NOMO-1 treated with DMSO at 0.1 percent for 48 hours (cell line): ENCODE data around the gene ZNF511.

Source experiments
- DNase-seq: peaks from one replicate; lab custom pipeline; 2025; ENCODE audit not compliant: unreplicated experiment; lab: John Stamatoyannopoulos, UW

ZNF511 gene

GRCh38 chr10:133274751-133275683 lies 33.7 kb upstream of the ZNF511 start:
- peak; percentile 70 for DNase-seq

GRCh38 chr10:133275684-133276092 lies 33.0 kb upstream of the ZNF511 start:
- DNase-seq = no peak

- no peak for DNase-seq
These were observed 32.6 kb upstream of the ZNF511 start for GRCh38 chr10:133276100-133276434.

GRCh38 chr10:133276435-133277201 lies 32.1 kb upstream of the ZNF511 start, which contains the start of gene ADAM8:
Gene ADAM8, minus strand, starts transcription at chr10:133276868. Its CDS starts 51 bp downstream, at chr10:133276817.
- DNase-seq = peak; percentile 16

- DNase-seq = no peak
These were observed 31.3 kb upstream of the ZNF511 start for GRCh38 chr10:133277277-133277992.

GRCh38 chr10:133277993-133278576 lies 30.6 kb upstream of the ZNF511 start:
- peak; percentile 35 for DNase-seq

- peak; percentile 91 for DNase-seq
These were observed 30.0 kb upstream of the ZNF511 start for GRCh38 chr10:133278577-133279265.

- DNase-seq = peak; percentile 67
These were observed 29.1 kb upstream of the ZNF511 start for GRCh38 chr10:133279326-133280226.

GRCh38 chr10:133280391-133281059 lies 28.2 kb upstream of the ZNF511 start:
- DNase-seq = no peak

- DNase-seq = no peak
These were observed 27.6 kb upstream of the ZNF511 start for GRCh38 chr10:133281084-133281483.

GRCh38 chr10:133281628-133282372 lies 26.9 kb upstream of the ZNF511 start:
- no peak for DNase-seq

GRCh38 chr10:133282846-133283390 lies 25.8 kb upstream of the ZNF511 start:
- DNase-seq = no peak

- no peak for DNase-seq
These were observed 24.8 kb upstream of the ZNF511 start for GRCh38 chr10:133283931-133284330.

GRCh38 chr10:133285217-133285616 lies 23.5 kb upstream of the ZNF511 start:
- DNase-seq = no peak

- no peak for DNase-seq
These were observed 22.3 kb upstream of the ZNF511 start for GRCh38 chr10:133286366-133286765.

- DNase-seq = no peak
These were observed 20.7 kb upstream of the ZNF511 start for GRCh38 chr10:133287832-133288500.

GRCh38 chr10:133289761-133290160 lies 19.0 kb upstream of the ZNF511 start:
- no peak for DNase-seq
